Measurements from ENCODE around the gene TFDP2.

DNA sequence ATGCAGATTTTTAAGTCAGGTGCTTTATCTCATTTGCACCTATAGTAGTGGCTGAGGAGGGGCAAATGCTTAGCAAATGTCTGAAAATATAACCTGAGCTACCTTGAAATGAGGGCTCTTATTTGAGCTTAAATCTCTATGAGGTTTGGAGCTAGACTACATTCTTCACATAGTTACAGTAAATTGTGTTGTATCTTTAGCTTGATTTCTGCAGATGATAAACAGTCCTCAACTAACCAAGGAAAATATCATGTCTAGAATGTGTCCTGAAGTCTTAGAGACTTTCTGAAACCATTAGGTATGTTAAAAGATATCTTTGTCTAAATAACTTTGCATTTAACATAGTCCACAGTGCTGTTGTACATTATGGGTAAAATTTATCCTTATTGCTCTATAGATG, 145.3 kb downstream of the TFDP2 start:
- TF ChIP-seq ZNF416 (tag by site-specific recombination; IDR thresholded peaks at IDR 0.05) (no peak), ZNF24 (tag by site-specific recombination; IDR thresholded peaks at IDR 0.05) (no peak), EGR2 (tag by site-specific recombination; IDR thresholded peaks at IDR 0.05; ENCODE audit: low read depth) (no peak), CTCF (tag by site-specific recombination; IDR thresholded peaks at IDR 0.05) (no peak), ZBTB7A (tag by site-specific recombination; IDR thresholded peaks at IDR 0.05; ENCODE audit: low read depth) (no peak), REST (tag by site-specific recombination; IDR thresholded peaks at IDR 0.05) (no peak)
- TF ChIP-seq, protein P1, sequence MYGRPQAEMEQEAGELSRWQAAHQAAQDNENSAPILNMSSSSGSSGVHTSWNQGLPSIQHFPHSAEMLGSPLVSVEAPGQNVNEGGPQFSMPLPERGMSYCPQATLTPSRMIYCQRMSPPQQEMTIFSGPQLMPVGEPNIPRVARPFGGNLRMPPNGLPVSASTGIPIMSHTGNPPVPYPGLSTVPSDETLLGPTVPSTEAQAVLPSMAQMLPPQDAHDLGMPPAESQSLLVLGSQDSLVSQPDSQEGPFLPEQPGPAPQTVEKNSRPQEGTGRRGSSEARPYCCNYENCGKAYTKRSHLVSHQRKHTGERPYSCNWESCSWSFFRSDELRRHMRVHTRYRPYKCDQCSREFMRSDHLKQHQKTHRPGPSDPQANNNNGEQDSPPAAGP (tag by site-specific recombination; IDR thresholded peaks at IDR 0.05) = no peak
- TF ChIP-seq, protein P2, sequence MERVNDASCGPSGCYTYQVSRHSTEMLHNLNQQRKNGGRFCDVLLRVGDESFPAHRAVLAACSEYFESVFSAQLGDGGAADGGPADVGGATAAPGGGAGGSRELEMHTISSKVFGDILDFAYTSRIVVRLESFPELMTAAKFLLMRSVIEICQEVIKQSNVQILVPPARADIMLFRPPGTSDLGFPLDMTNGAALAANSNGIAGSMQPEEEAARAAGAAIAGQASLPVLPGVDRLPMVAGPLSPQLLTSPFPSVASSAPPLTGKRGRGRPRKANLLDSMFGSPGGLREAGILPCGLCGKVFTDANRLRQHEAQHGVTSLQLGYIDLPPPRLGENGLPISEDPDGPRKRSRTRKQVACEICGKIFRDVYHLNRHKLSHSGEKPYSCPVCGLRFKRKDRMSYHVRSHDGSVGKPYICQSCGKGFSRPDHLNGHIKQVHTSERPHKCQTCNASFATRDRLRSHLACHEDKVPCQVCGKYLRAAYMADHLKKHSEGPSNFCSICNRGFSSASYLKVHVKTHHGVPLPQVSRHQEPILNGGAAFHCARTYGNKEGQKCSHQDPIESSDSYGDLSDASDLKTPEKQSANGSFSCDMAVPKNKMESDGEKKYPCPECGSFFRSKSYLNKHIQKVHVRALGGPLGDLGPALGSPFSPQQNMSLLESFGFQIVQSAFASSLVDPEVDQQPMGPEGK (tag by site-specific recombination; IDR thresholded peaks at IDR 0.05) = no peak
- TF ChIP-seq, protein P3, sequence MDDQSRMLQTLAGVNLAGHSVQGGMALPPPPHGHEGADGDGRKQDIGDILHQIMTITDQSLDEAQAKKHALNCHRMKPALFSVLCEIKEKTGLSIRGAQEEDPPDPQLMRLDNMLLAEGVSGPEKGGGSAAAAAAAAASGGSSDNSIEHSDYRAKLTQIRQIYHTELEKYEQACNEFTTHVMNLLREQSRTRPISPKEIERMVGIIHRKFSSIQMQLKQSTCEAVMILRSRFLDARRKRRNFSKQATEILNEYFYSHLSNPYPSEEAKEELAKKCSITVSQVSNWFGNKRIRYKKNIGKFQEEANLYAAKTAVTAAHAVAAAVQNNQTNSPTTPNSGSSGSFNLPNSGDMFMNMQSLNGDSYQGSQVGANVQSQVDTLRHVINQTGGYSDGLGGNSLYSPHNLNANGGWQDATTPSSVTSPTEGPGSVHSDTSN (CRISPR knock-in tag; IDR thresholded peaks at IDR 0.05) = no peak
